Caco-2 (cell line): ENCODE results near the gene FHOD3. TPM values are rescaled to one million over a fixed set of nuclear protein-coding genes. Genes with fewer than 3 reads are reported as not detected.

Experiments used
- BruUV-seq: library from RNA; stranded (reverse); fragments of 400-500 nt; replicated peaks from 2 replicates; lab custom pipeline; 2021; lab: Mats Ljungman, UMichigan
- CTCF ChIA-PET: fragments of 300-600 bp; sonication (Branson Sonifier 250); formaldehyde crosslinking; loops from one replicate; lab custom pipeline; 2022; ENCODE audit warnings: antibody characterized with exemption; lab: Charles Lee
- POLR2A ChIA-PET: fragments of 300-600 bp; sonication (Branson Sonifier 250); formaldehyde crosslinking; loops from one replicate; lab custom pipeline; 2022; ENCODE audit warnings: antibody characterized with exemption; lab: Charles Lee
- DNase-seq, 2 experiments: peaks; one replicate each; pipeline versions ENCODE4 v3.0.0 to v3.0.0-alpha.2; 2020 to 2022
- H3K27me3 ChIP-seq: replicated peaks from 2 replicates; pipeline ENCODE4 v1.6.0; 2011; ENCODE audit warnings: low read length; ENCODE audit not compliant: control insufficient read depth, insufficient read depth
- H3K36me3 ChIP-seq: 2 replicates; pipeline ENCODE4 v1.5.1; 2011; ENCODE audit warnings: low read length; ENCODE audit not compliant: control insufficient read depth, insufficient read depth
- H3K4me1 ChIP-seq: fragments of 250-450 bp; sonication (Bioruptor Pico); 2 replicates; pipeline ENCODE4 v1.5.1; 2020; ENCODE audit warnings: mild to moderate bottlenecking
- H3K4me3 ChIP-seq: 2 replicates; pipeline ENCODE4 v1.5.1; 2011; ENCODE audit warnings: low read depth, mild to moderate bottlenecking, control low read depth, low read length
- H3K9me3 ChIP-seq: fragments of 250-450 bp; sonication (Bioruptor Pico); 2 replicates; pipeline ENCODE4 v1.5.1; 2020; ENCODE audit warnings: mild to moderate bottlenecking, moderate library complexity
- H3K27ac Mint-ChIP-seq: one replicate; pipeline ENCODE4 v1.8.0; 2022; ENCODE audit warnings: mixed read lengths; ENCODE audit not compliant: unreplicated experiment
- H3K27me3 Mint-ChIP-seq: one replicate; pipeline ENCODE4 v1.8.0; 2022; ENCODE audit warnings: mixed read lengths; ENCODE audit not compliant: insufficient read depth, unreplicated experiment
- H3K36me3 Mint-ChIP-seq: one replicate; pipeline ENCODE4 v1.8.0; 2022; ENCODE audit warnings: mild to moderate bottlenecking, mixed read lengths; ENCODE audit not compliant: insufficient read depth, unreplicated experiment
- H3K4me1 Mint-ChIP-seq: one replicate; pipeline ENCODE4 v1.8.0; 2022; ENCODE audit warnings: low read depth, mixed read lengths; ENCODE audit not compliant: unreplicated experiment
- H3K4me3 Mint-ChIP-seq: one replicate; pipeline ENCODE4 v1.8.0; 2022; ENCODE audit warnings: mild to moderate bottlenecking, moderate library complexity, mixed read lengths; ENCODE audit not compliant: unreplicated experiment
- H3K9me3 Mint-ChIP-seq: one replicate; pipeline ENCODE4 v1.8.0; 2022; ENCODE audit warnings: mixed read lengths; ENCODE audit not compliant: unreplicated experiment
- intact Hi-C: fragments of 100-400 bp; cut with micrococcal nuclease; formaldehyde crosslinking; loops from one replicate; pipeline ENCODE4 v1.10.0; 2022; ENCODE audit not compliant: unreplicated experiment
- total RNA-seq: library from RNA; stranded (reverse); gene quantifications from 2 replicates; pipeline ENCODE4 v1.2.3, GENCODE V29; 2022
- TF ChIP-seq, protein P1 (sequence below), 2 experiments: fragments of 200-600 bp in 1 of 2; IDR thresholded peaks; 1 replicate in 1 of 2; 2 replicates in 1 of 2; pipeline versions ENCODE4 v1.5.1 to v1.8.0; 2011 to 2022; ENCODE audit warnings: antibody characterized with exemption in 1 of 2, control low read depth in 1 of 2, inconsistent platforms in 1 of 2, low read depth in 1 of 2, low read length in 1 of 2, mild to moderate bottlenecking in 1 of 2, moderate library complexity in 1 of 2; ENCODE audit not compliant: insufficient read depth in 1 of 2, severe bottlenecking in 1 of 2, unreplicated experiment in 1 of 2

Gene FHOD3
- total RNA-seq, 1 experiment from 2014 or later: not detected

GRCh38 chr18:36629138-36629530 lies 331.6 kb downstream of the FHOD3 start:
- Mint-ChIP-seq H3K27ac (no peak overlapping the region), H3K9me3 (no peaks in the 10 kb centered on the region), H3K27me3 (peaks cover 10% of the 10 kb centered on the region), H3K4me1 (no peaks in the 10 kb centered on the region), H3K4me3 (no peak overlapping the region), H3K36me3 (no peaks in the 10 kb centered on the region)
- TF ChIP-seq, protein P1, sequence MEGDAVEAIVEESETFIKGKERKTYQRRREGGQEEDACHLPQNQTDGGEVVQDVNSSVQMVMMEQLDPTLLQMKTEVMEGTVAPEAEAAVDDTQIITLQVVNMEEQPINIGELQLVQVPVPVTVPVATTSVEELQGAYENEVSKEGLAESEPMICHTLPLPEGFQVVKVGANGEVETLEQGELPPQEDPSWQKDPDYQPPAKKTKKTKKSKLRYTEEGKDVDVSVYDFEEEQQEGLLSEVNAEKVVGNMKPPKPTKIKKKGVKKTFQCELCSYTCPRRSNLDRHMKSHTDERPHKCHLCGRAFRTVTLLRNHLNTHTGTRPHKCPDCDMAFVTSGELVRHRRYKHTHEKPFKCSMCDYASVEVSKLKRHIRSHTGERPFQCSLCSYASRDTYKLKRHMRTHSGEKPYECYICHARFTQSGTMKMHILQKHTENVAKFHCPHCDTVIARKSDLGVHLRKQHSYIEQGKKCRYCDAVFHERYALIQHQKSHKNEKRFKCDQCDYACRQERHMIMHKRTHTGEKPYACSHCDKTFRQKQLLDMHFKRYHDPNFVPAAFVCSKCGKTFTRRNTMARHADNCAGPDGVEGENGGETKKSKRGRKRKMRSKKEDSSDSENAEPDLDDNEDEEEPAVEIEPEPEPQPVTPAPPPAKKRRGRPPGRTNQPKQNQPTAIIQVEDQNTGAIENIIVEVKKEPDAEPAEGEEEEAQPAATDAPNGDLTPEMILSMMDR (IDR thresholded peaks at IDR 0.05; ENCODE audit: insufficient read depth in 1 of 2, low read depth in 1 of 2, low read length in 1 of 2, severe bottlenecking in 1 of 2, unreplicated experiment in 1 of 2): no peak
- no peak for DNase-seq
- CTCF ChIA-PET: no interaction called here
- BruUV-seq: no TSS peak
- no peaks in the 10 kb centered on the region for H3K36me3 ChIP-seq
- no peaks in the 10 kb centered on the region for H3K27me3 ChIP-seq
- H3K9me3 ChIP-seq: no peaks in the 10 kb centered on the region
- no peak overlapping the region for H3K4me3 ChIP-seq
- intact Hi-C loops: no loop called here
- no peaks in the 10 kb centered on the region for H3K4me1 ChIP-seq
- POLR2A ChIA-PET: no interaction called here

- H3K4me1 Mint-ChIP-seq: peaks cover 3% of the 10 kb centered on the region
- H3K27ac Mint-ChIP-seq: no peak overlapping the region
- TF ChIP-seq, protein P1 (IDR thresholded peaks at IDR 0.05; ENCODE audit: insufficient read depth in 1 of 2, low read depth in 1 of 2, low read length in 1 of 2, severe bottlenecking in 1 of 2, unreplicated experiment in 1 of 2): no peak
- ChIA-PET CTCF (no interaction called here), POLR2A (no interaction called here)
- H3K4me3 Mint-ChIP-seq: no peak overlapping the region
- no peaks in the 10 kb centered on the region for H3K27me3 ChIP-seq
- BruUV-seq: no TSS peak
- no peaks in the 10 kb centered on the region for H3K36me3 Mint-ChIP-seq
- intact Hi-C loops: no loop called here
- H3K9me3 ChIP-seq: no peaks in the 10 kb centered on the region
- H3K4me3 ChIP-seq: no peak overlapping the region
- H3K27me3 Mint-ChIP-seq: peaks cover 8% of the 10 kb centered on the region
- no peaks in the 10 kb centered on the region for H3K36me3 ChIP-seq
- no peaks in the 10 kb centered on the region for H3K9me3 Mint-ChIP-seq
- H3K4me1 ChIP-seq: no peaks in the 10 kb centered on the region
- no peak for DNase-seq
These were observed 332.3 kb downstream of the FHOD3 start for GRCh38 chr18:36629836-36630235.

- no TSS peak for BruUV-seq
- Mint-ChIP-seq H3K27ac (no peak overlapping the region), H3K9me3 (no peaks in the 10 kb centered on the region), H3K4me1 (peaks cover 10% of the 10 kb centered on the region), H3K36me3 (no peaks in the 10 kb centered on the region), H3K27me3 (peaks cover 13% of the 10 kb centered on the region), H3K4me3 (no peak overlapping the region)
- TF ChIP-seq, protein P1 (IDR thresholded peaks at IDR 0.05; ENCODE audit: insufficient read depth in 1 of 2, low read depth in 1 of 2, low read length in 1 of 2, severe bottlenecking in 1 of 2, unreplicated experiment in 1 of 2): no peak
- Histone ChIP-seq H3K4me3 (no peak overlapping the region), H3K9me3 (no peaks in the 10 kb centered on the region), H3K4me1 (no peaks in the 10 kb centered on the region), H3K36me3 (no peaks in the 10 kb centered on the region), H3K27me3 (no peaks in the 10 kb centered on the region)
- POLR2A ChIA-PET: no interaction called here
- CTCF ChIA-PET: no interaction called here
- no peak for DNase-seq
- intact Hi-C loops: no loop called here
These were observed 333.4 kb downstream of the FHOD3 start for GRCh38 chr18:36630917-36631316.
